ENCODE data around the gene TTLL10.
"Not testable (repeated sequence)": the region's sequence is repeated elsewhere in the genome, so short reads cannot be mapped to it uniquely, and the experiment has no call there.

TTLL10 gene

DNA sequence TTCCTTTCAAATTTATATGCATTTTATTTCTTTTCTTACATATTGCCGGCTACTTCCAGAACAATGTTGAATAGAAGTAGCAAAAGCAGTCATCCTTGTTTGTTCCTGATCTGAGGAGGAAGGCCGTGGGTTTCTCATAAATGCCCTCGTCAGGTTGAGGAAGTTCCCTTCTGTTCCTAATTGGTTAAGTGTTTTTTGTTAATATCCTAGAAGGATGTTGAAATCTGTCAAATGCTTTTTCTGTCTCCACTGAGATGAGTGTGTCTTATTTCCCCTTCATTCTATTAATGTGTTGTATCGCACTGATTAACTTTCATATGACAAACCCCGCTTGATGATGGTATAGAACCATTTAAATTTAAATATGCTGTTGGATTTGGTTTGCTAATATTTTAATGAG, 15.4 kb downstream of the TTLL10 start:
- no peak for DNase-seq (ENCODE audit: low read depth)

DNA sequence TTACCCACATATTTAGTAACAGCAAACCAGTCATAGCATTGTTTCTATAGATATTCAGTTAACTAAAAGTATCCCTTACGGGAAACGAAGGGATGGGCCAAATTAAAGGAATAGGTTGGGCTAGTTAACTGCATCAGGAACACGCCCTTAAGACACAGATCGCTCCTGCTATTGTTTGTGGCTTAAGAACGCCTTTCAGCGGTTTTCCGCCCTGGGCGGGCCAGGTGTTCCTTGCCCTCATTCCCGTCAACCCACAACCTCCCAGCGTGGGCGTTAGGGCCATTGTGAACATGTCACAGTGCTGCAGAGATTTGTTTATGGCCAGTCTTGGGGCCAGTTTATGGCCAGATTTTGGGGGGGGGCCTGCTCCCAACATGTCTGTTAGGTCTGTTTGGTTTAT, 18.1 kb downstream of the TTLL10 start:
- no peak for DNase-seq (ENCODE audit: low read depth)

DNA sequence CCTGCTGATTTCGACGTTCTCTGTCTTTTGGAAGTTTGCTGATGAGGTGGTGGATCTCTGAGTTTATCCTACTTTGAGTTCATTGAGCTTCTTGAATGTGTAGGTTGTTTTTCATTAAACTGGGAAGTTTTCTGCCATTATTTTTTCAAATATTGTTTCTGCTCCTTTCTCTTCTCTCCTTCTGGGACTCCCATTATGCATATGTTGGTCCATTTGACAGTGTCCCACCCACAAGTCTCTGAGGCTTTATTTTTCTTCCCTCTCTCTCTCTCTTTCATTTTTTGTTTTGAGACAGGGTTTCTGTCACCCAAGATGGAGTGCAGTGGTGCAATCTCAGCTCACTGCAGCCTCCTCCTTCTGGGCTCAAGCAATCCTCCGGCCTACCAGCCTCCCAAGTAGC, 21.0 kb downstream of the TTLL10 start:
- DNase-seq (ENCODE audit: low read depth), result no peak

DNA sequence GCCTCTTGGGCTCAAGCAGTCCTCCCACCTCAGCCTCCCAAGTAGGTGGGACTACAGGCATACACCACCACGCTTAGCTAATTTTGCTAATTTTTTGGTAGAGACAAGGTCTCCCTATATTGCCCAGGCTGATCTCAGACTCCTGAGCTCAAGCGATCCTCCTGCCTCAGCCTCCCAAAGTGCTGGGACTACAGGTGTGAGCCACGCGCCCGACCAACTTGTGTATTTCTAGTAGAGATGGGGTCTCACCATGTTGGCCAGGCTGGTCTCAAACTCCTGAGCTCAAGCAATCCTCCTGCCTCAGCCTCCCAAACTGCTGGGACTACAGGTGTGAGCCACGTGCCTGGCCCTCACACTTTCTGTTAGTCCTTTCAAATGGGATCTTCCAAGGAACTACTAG, 22.0 kb downstream of the TTLL10 start:
- not testable (repeated sequence) for DNase-seq (ENCODE audit: low read depth)

DNA sequence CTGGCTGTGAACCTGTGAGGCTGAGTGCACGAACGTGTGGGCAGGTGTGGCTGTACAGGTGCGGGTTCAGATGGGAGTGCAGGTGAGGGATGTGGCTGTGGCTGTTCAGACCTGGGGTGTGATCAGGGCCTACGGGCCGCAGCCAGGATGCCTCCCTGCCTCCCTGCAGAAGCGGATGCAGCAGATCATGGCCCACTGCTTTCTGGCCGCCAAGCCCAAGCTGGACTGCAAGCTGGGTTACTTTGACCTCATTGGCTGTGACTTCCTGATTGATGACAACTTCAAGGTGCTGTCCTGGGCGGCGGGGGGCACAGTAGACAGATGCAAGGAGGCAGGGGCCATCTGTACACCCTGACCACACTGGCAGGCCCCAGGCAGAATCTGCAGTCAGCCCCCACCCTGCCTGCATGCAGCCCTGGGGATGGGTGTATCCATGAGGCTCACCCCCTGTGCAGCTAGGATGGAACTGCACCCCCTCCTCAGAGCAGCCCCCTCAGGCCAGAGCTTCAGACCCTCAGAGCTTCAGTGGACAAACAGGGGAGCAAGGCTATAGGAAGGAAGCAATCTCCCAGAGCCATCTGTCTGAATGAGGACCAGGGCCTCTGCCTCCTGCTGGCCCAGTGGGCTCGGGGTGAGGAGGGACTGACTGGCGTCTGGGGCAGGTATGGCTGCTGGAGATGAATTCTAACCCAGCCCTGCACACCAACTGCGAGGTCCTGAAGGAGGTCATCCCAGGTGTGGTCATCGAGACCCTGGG, 22.9 kb downstream of the TTLL10 start:
- no peak for DNase-seq (ENCODE audit: low read depth)

- no peak for DNase-seq (ENCODE audit: low read depth)
Observed at GRCh38 chr1:1197188-1197500, 23.5 kb downstream of the TTLL10 start.

- no peak for DNase-seq (ENCODE audit: low read depth)
Observed at GRCh38 chr1:1197551-1198422, 24.1 kb downstream of the TTLL10 start.

GRCh38 chr1:1198423-1199140, 24.9 kb downstream of the TTLL10 start:
- no peak for DNase-seq (ENCODE audit: low read depth)

- no peak for DNase-seq (ENCODE audit: low read depth)
Observed at GRCh38 chr1:1199141-1199960, 25.7 kb downstream of the TTLL10 start.

- no peak for DNase-seq (ENCODE audit: low read depth)
Observed at GRCh38 chr1:1199961-1200875, 26.5 kb downstream of the TTLL10 start.

GRCh38 chr1:1200876-1201810, 27.5 kb downstream of the TTLL10 start:
- no peak for DNase-seq (ENCODE audit: low read depth)

- DNase-seq (ENCODE audit: low read depth), result no peak
Observed at GRCh38 chr1:1202831-1203560, 29.3 kb downstream of the TTLL10 start.

GRCh38 chr1:1203561-1204424, 30.1 kb downstream of the TTLL10 start:
- DNase-seq (ENCODE audit: low read depth), result no peak

GRCh38 chr1:1204425-1204920, 30.8 kb downstream of the TTLL10 start:
- no peak for DNase-seq (ENCODE audit: low read depth)

DNA sequence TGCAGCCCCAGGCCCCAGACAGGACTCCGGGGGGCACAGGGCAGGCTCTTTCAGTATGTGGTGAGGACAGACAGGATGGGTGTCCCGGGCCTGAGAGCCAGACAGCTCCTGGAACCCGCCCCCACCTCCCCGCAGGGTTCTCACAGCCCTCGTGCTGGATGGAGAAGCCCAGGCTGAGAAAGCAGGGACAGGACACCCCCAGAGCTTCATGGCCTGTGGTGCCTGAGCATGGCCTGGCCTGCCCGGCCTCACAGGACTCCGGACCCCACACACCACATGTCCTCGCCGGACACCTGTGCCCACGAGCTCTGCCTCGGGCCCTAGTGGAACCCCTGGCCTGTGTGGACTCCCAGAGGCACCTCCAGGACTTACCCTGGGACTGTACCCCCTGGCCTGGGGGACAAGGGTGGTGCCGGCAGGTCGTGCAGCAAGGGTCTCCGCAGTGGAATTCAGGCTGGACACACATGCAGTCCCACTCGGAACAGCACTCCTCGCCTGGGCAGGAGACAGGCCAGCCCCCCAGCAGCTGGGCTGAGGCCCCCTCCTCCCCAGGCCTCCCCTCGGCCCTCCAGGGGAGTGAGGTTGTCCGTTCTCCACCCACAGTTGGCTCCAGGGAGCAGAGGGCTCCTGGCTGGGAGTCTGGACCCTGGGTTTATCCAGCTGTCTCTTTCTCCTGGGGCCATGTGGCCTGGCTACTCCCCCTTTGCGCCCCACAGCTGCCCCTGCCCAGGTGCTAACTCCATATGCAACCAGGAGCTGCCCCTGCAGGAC, 31.5 kb downstream of the TTLL10 start:
- no peak for DNase-seq (ENCODE audit: low read depth)

GRCh38 chr1:1205769-1206375, 32.2 kb downstream of the TTLL10 start:
- no peak for DNase-seq (ENCODE audit: low read depth)
